GM19324 (cell line): ENCODE results near the gene TRAPPC12.
"Not testable (repeated sequence)": the region's sequence is repeated elsewhere in the genome, so short reads cannot be mapped to it uniquely, and the experiment has no call there.

Experiments used
- ATAC-seq: cut with Tn5 transposase; IDR thresholded peaks from one replicate; pipeline ENCODE4 v1.9.1; 2021; ENCODE audit warnings: mild to moderate bottlenecking, moderate library complexity; ENCODE audit not compliant: unreplicated experiment, low FRiP score

Gene TRAPPC12

GRCh38 chr2:3379647-3380534 is at the start of gene TRAPPC12:
TSS of gene TRAPPC12 (plus strand) at chr2:3379694. CDS start at chr2:3387624, 7,930 bp downstream.
- ATAC-seq, result peak; percentile 82

- ATAC-seq, result no peak
Observed at GRCh38 chr2:3332133-3332532, 47.4 kb upstream of the TRAPPC12 start.

GRCh38 chr2:3334392-3335345 is 44.8 kb upstream of the TRAPPC12 start:
- no peak for ATAC-seq

GRCh38 chr2:3336844-3337243 is 42.6 kb upstream of the TRAPPC12 start:
- no peak for ATAC-seq

- no peak for ATAC-seq
Observed at GRCh38 chr2:3338340-3338739, 41.2 kb upstream of the TRAPPC12 start.

GRCh38 chr2:3340144-3340543 is 39.4 kb upstream of the TRAPPC12 start:
- ATAC-seq, result no peak

GRCh38 chr2:3341336-3341735 is 38.2 kb upstream of the TRAPPC12 start:
- ATAC-seq, result no peak

GRCh38 chr2:3342324-3342723 is 37.2 kb upstream of the TRAPPC12 start:
- ATAC-seq, result no peak

GRCh38 chr2:3343012-3343411 is 36.5 kb upstream of the TRAPPC12 start:
- no peak for ATAC-seq

GRCh38 chr2:3344897-3345296 is 34.6 kb upstream of the TRAPPC12 start:
- no peak for ATAC-seq

GRCh38 chr2:3345621-3346020 is 33.9 kb upstream of the TRAPPC12 start:
- no peak for ATAC-seq

- no peak for ATAC-seq
Observed at GRCh38 chr2:3348767-3349166, 30.7 kb upstream of the TRAPPC12 start.

GRCh38 chr2:3349211-3349693 is 30.2 kb upstream of the TRAPPC12 start:
- ATAC-seq, result no peak

- ATAC-seq, result no peak
Observed at GRCh38 chr2:3354986-3355385, 24.5 kb upstream of the TRAPPC12 start.

- no peak for ATAC-seq
Observed at GRCh38 chr2:3355951-3356569, 23.4 kb upstream of the TRAPPC12 start.

GRCh38 chr2:3356799-3357198 is 22.7 kb upstream of the TRAPPC12 start:
- no peak for ATAC-seq

- not testable (repeated sequence) for ATAC-seq
Observed at GRCh38 chr2:3357446-3357845, 22.0 kb upstream of the TRAPPC12 start.

GRCh38 chr2:3357926-3358325 is 21.6 kb upstream of the TRAPPC12 start:
- no peak for ATAC-seq

GRCh38 chr2:3361518-3362389 is 17.7 kb upstream of the TRAPPC12 start:
- no peak for ATAC-seq

- no peak for ATAC-seq
Observed at GRCh38 chr2:3365219-3365618, 14.3 kb upstream of the TRAPPC12 start.
